GM12878 (cell line): Measurements from ENCODE around the gene TIPIN. TPM values are rescaled to one million over a fixed set of nuclear protein-coding genes. Genes with fewer than 3 reads are reported as not detected.

Source experiments
- ATAC-seq: fragments of 200-7000 bp; cut with Tn5 transposase; 3 replicates; pipeline ENCODE4 v1.9.1; 2020; ENCODE audit warnings: mild to moderate bottlenecking, moderate library complexity
- BruUV-seq: library from RNA; stranded (reverse); fragments of 400-500 nt; replicated peaks from 2 replicates; lab custom pipeline; 2021; lab: Mats Ljungman, UMichigan
- CTCF ChIA-PET: fragments of 300-600 bp; sonication (Branson Sonifier 250); formaldehyde crosslinking; extraction: SDS; loops from one replicate; lab custom pipeline; 2021; ENCODE audit warnings: inconsistent platforms; lab: Yijun Ruan, JAX
- POLR2A ChIA-PET: fragments of 350-600 bp; formaldehyde crosslinking; extraction: SDS; loops from one replicate; lab custom pipeline; 2021; ENCODE audit warnings: inconsistent platforms; lab: Charles Lee
- RAD21 ChIA-PET: fragments of 300-600 bp; sonication (Branson Sonifier 250); formaldehyde crosslinking; loops from one replicate; lab custom pipeline; 2023; ENCODE audit warnings: antibody characterized with exemption; ENCODE audit not compliant: unreplicated experiment; lab: Charles Lee
- SMC1A ChIA-PET: fragments of 300-600 bp; sonication (Branson Sonifier 250); formaldehyde crosslinking; loops from one replicate; lab custom pipeline; 2023; ENCODE audit not compliant: unreplicated experiment, uncharacterized antibody; lab: Charles Lee
- DNase-seq: peaks from one replicate; pipeline ENCODE4 v3.0.0-alpha.2; 2011; ENCODE audit warnings: low read depth, low spot score
- FAIRE-seq: peaks from 3 replicates; lab custom pipeline; 2011; peaks lifted over from hg19 to GRCh38; lab: Jason Lieb, UNC
- H2AFZ ChIP-seq: 2 replicates; pipeline ENCODE4 v1.6.0; 2011; ENCODE audit warnings: low read depth, low read length, control low read depth; ENCODE audit not compliant: control insufficient read depth
- H3K27ac ChIP-seq: 2 replicates; pipeline ENCODE4 v1.5.1; 2011; ENCODE audit warnings: control low read depth; ENCODE audit not compliant: control insufficient read depth, insufficient read depth
- H3K27me3 ChIP-seq, 2 experiments: replicated peaks in 1 of 2; 2 replicates each; pipeline versions ENCODE4 v1.6.0 to v1.6.1; 2011; ENCODE audit warnings: low read length in 1 of 2; ENCODE audit not compliant: control insufficient read depth in 2 of 2, insufficient read depth in 2 of 2
- H3K36me3 ChIP-seq, 2 experiments: 2 replicates each; pipeline ENCODE4 v1.5.1; 2011; ENCODE audit warnings: low read length in 1 of 2; ENCODE audit not compliant: control insufficient read depth in 2 of 2, insufficient read depth in 2 of 2
- H3K4me1 ChIP-seq: 2 replicates; pipeline ENCODE4 v1.6.1; 2011; ENCODE audit warnings: mild to moderate bottlenecking, low read length, moderate library complexity, mixed read lengths; ENCODE audit not compliant: control insufficient read depth, insufficient read depth
- H3K4me2 ChIP-seq: 2 replicates; pipeline ENCODE4 v1.6.0; 2011; ENCODE audit warnings: control low read depth; ENCODE audit not compliant: control insufficient read depth, insufficient read depth
- H3K4me3 ChIP-seq: fragments of 200-600 bp; sonication (generic); 2 replicates; pipeline ENCODE4 v1.5.1; 2016
- H3K79me2 ChIP-seq: 2 replicates; pipeline ENCODE4 v1.6.0; 2011; ENCODE audit warnings: low read length; ENCODE audit not compliant: control insufficient read depth, insufficient read depth
- H3K9ac ChIP-seq: 2 replicates; pipeline ENCODE4 v1.8.0; 2011; ENCODE audit warnings: low read length, control low read depth, mixed read lengths; ENCODE audit not compliant: control insufficient read depth, insufficient read depth
- H3K9me3 ChIP-seq: replicated peaks from 3 replicates; pipeline ENCODE4 v1.5.1; 2011; ENCODE audit warnings: mild to moderate bottlenecking, low read length; ENCODE audit not compliant: control insufficient read depth, insufficient read depth
- H4K20me1 ChIP-seq: 2 replicates; pipeline ENCODE4 v1.6.0; 2011; ENCODE audit not compliant: control insufficient read depth, insufficient read depth
- EGR1 ChIP-seq, 2 experiments: IDR thresholded peaks; 1 replicate in 1 of 2; 2 replicates in 1 of 2; pipeline ENCODE4 v1.6.1; 2011 to 2012; ENCODE audit warnings: low read depth in 2 of 2, low read length in 2 of 2, borderline replicate concordance in 1 of 2, mild to moderate bottlenecking in 1 of 2, moderate library complexity in 1 of 2
- ELK1 ChIP-seq: IDR thresholded peaks from 2 replicates; pipeline ENCODE4 v1.6.1; 2012; ENCODE audit warnings: low read depth, low read length, improper control_type of control experiment
- KLF5 ChIP-seq: fragments of 450-650 bp; IDR thresholded peaks from 2 replicates; pipeline ENCODE4 v1.6.1; 2014; ENCODE audit warnings: mild to moderate bottlenecking; ENCODE audit not compliant: partially characterized antibody
- MEF2A ChIP-seq: IDR thresholded peaks from 2 replicates; pipeline ENCODE4 v1.6.1; 2011; ENCODE audit warnings: low read depth, mild to moderate bottlenecking, low read length, moderate library complexity; ENCODE audit not compliant: insufficient read depth
- MTA3 ChIP-seq: IDR thresholded peaks from 2 replicates; pipeline ENCODE4 v1.6.1; 2012; ENCODE audit warnings: low read length, inconsistent platforms, borderline replicate concordance
- NFYB ChIP-seq: IDR thresholded peaks from 2 replicates; pipeline ENCODE4 v1.6.1; 2011; ENCODE audit warnings: low read depth, mild to moderate bottlenecking, low read length, improper control_type of control experiment, moderate library complexity; ENCODE audit not compliant: insufficient read depth
- POLR2AphosphoS2 ChIP-seq: IDR thresholded peaks from 2 replicates; pipeline ENCODE4 v1.6.1; 2011; ENCODE audit warnings: low read depth, mild to moderate bottlenecking, low read length, improper control_type of control experiment, moderate library complexity
- POLR2AphosphoS5 ChIP-seq: IDR thresholded peaks from 2 replicates; pipeline ENCODE4 v1.6.1; 2011; ENCODE audit warnings: mild to moderate bottlenecking, low read length, inconsistent platforms
- RELB ChIP-seq: fragments of 450-650 bp; IDR thresholded peaks from 2 replicates; pipeline ENCODE4 v1.6.1; 2017; ENCODE audit warnings: low read depth, mild to moderate bottlenecking, moderate library complexity
- SMAD5 ChIP-seq: IDR thresholded peaks from 2 replicates; pipeline ENCODE4 v1.6.1; 2016; ENCODE audit warnings: antibody characterized with exemption, low read depth
- ZBTB33 ChIP-seq: fragments of 450-650 bp; IDR thresholded peaks from 2 replicates; pipeline ENCODE4 v1.6.1; 2017; ENCODE audit warnings: mild to moderate bottlenecking
- ZNF24 ChIP-seq: fragments of 450-650 bp; IDR thresholded peaks from 2 replicates; pipeline ENCODE4 v1.6.1; 2017; ENCODE audit warnings: antibody characterized with exemption, mild to moderate bottlenecking
- ZNF592 ChIP-seq: fragments of 450-650 bp; IDR thresholded peaks from 2 replicates; pipeline ENCODE4 v1.6.1; 2017; ENCODE audit warnings: mild to moderate bottlenecking, moderate library complexity
- in situ Hi-C: fragments of 300-500 bp; cut with MboI; formaldehyde crosslinking; loops from 9 replicates; pipeline ENCODE4 v1.14.3; 2018; ENCODE audit warnings: mixed read lengths
- intact Hi-C: fragments of 100-400 bp; cut with micrococcal nuclease; formaldehyde crosslinking; loops from one replicate; pipeline ENCODE4 v1.14.2; 2022; ENCODE audit not compliant: unreplicated experiment
- polyA plus RNA-seq, 11 experiments: library from polyadenylated mRNA; depleted of rRNA in 4 of 11; unstranded in 6 of 11; stranded (reverse) in 5 of 11; fragments of >200 nt; fragmentation: Nextera tagmentation in 4 of 11; fragmentation: Illumina TruSeq in 1 of 11; extraction: Ambion mirVana in 4 of 11; extraction: Trizol in 1 of 11; gene quantifications; 1 replicate in 1 of 11; 2 replicates in 10 of 11; pipeline versions ENCODE4 v1.2.1 to v1.2.3, GENCODE V29; 2011 to 2016; ENCODE audit warnings: inconsistent platforms in 2 of 11, missing spikeins in 2 of 11, low read depth in 1 of 11
- total RNA-seq, 4 experiments: library from RNA; depleted of rRNA in 3 of 4; stranded (reverse); fragments of >200 nt in 3 of 4; fragmentation: Illumina TruSeq in 1 of 4; extraction: Trizol in 1 of 4; gene quantifications; 2 replicates each; pipeline versions ENCODE4 v1.2.1 to v1.2.3, GENCODE V29; 2013 to 2021

TIPIN gene
- total and polyA plus RNA-seq, 10 of the 15 experiments (the other 5 are each of a cell fraction or from before 2014, with no cell fraction given), result 21.1 to 69.2 (median 47.0) TPM

- intact Hi-C loops, result loop anchor here (1.0 to 2.0 kb wide), 4 partner anchors 15 to 108 kb away; no protein-coding TSS in a partner anchor
- ChIA-PET SMC1A (interaction anchor here (0.7 to 6.8 kb wide), 12 partner anchors 12 to 114 kb away, joined by 3 to 53 read pairs (median 6); partner anchors contain the start of genes RPL4 and ZWILCH), RAD21 (interaction anchor here (0.9 to 7.6 kb wide), 10 partner anchors 13 to 115 kb away, joined by 3 to 119 read pairs (median 4); partner anchors contain the start of genes SNAPC5 and ZWILCH), CTCF (interaction anchor here (0.6 to 5.5 kb wide), 7 partner anchors 13 to 109 kb away, joined by 3 to 90 read pairs (median 19); partner anchors contain the start of genes SNAPC5 and TIPIN), POLR2A (interaction anchor here (0.5 to 9.7 kb wide), 7 partner anchors 13 to 107 kb away, joined by 3 to 120 read pairs (median 5); partner anchors contain the start of genes SNAPC5 and TIPIN)
- H3K36me3 ChIP-seq, result no peaks in the 10 kb centered on the region
- BruUV-seq, result no TSS peak
- H3K4me2 ChIP-seq, result peak overlapping the region; percentile 52
- ATAC-seq (peak; percentile 45), FAIRE-seq (no peak), DNase-seq (no peak)
- in situ Hi-C loops, result no loop called here
- H2AFZ ChIP-seq, result no peak overlapping the region
- peak overlapping the region; percentile 78 for H3K27ac ChIP-seq
- H3K4me1 ChIP-seq, result peaks cover 22% of the 10 kb centered on the region; the same call in 1 of the 2 replicates
- H3K79me2 ChIP-seq, result peaks cover 91% of the 10 kb centered on the region
- no peaks in the 10 kb centered on the region for H3K9me3 ChIP-seq
- no peaks in the 10 kb centered on the region for H4K20me1 ChIP-seq
- peak overlapping the region; percentile 100 for H3K4me3 ChIP-seq
- no peaks in the 10 kb centered on the region for H3K27me3 ChIP-seq
- H3K9ac ChIP-seq, result peak overlapping the region; percentile 24
- TF ChIP-seq ELK1 (no peak), KLF5 (no peak), POLR2AphosphoS2 (no peak), SMAD5 (no peak), ZNF592 (no peak), NFYB (no peak), EGR1 (IDR thresholded peaks at IDR 0.05; ENCODE audit: borderline replicate concordance in 1 of 2, low read depth in 2 of 2, low read length in 2 of 2) (no peak), MEF2A (no peak), ZNF24 (no peak), ZBTB33 (no peak), RELB (0 out of 2 replicates have a peak, but pooled peaks have one; percentile 9), POLR2AphosphoS5 (no peak), MTA3 (no peak)
Observed at GRCh38 chr15:66389859-66390381, 33.4 kb upstream of the TIPIN start.
